WTC11 (cell line): ENCODE measurements around the gene CPXM2. TPM values are rescaled to one million over a fixed set of nuclear protein-coding genes. Genes with fewer than 3 reads are reported as not detected.

ENCODE experiments used
- ATAC-seq: fragments of 200-7000 bp; cut with Tn5 transposase; 2 replicates; pipeline ENCODE4 v1.10.0; 2021; ENCODE audit warnings: mild to moderate bottlenecking, moderate library complexity
- CTCF ChIA-PET: fragments of 300-600 bp; sonication (Branson Sonifier 250); formaldehyde crosslinking; loops from one replicate; lab custom pipeline; 2021; ENCODE audit warnings: antibody characterized with exemption; lab: Charles Lee
- POLR2A ChIA-PET: fragments of 350-600 bp; sonication (Branson Sonifier 250); formaldehyde crosslinking; loops from one replicate; lab custom pipeline; 2021; ENCODE audit warnings: antibody characterized with exemption; lab: Charles Lee
- DNase-seq: peaks from one replicate; pipeline ENCODE4 v3.0.0; 2021; ENCODE audit warnings: low spot score
- H3K27ac Mint-ChIP-seq: 2 replicates; pipeline ENCODE4 v1.8.0; 2021; ENCODE audit warnings: mixed read lengths
- H3K27me3 Mint-ChIP-seq: 2 replicates; pipeline ENCODE4 v1.8.0; 2021; ENCODE audit warnings: low read depth, mild to moderate bottlenecking, moderate library complexity, mixed read lengths
- H3K36me3 Mint-ChIP-seq: 2 replicates; pipeline ENCODE4 v1.8.0; 2021; ENCODE audit warnings: mixed read lengths
- H3K4me1 Mint-ChIP-seq: 2 replicates; pipeline ENCODE4 v1.8.0; 2022; ENCODE audit warnings: mixed read lengths
- H3K4me3 Mint-ChIP-seq: 2 replicates; pipeline ENCODE4 v1.8.0; 2021; ENCODE audit warnings: mild to moderate bottlenecking, moderate library complexity, mixed read lengths
- H3K9me3 Mint-ChIP-seq: 2 replicates; pipeline ENCODE4 v1.8.0; 2021; ENCODE audit warnings: mixed read lengths
- AFF4 ChIP-seq: sonication (generic); formaldehyde crosslinking; IDR thresholded peaks from 2 replicates; pipeline ENCODE4 v1.8.1; 2023; ENCODE audit warnings: mild to moderate bottlenecking, missing genetic modification reagents, borderline replicate concordance
- AR ChIP-seq: fragments of 250-450 bp; sonication (Bioruptor Pico); IDR thresholded peaks from 2 replicates; pipeline ENCODE4 v1.9.0; 2021; ENCODE audit warnings: mild to moderate bottlenecking
- CBFB ChIP-seq: sonication (generic); formaldehyde crosslinking; IDR thresholded peaks from 2 replicates; pipeline ENCODE4 v1.8.1; 2022; ENCODE audit warnings: mild to moderate bottlenecking, low read depth, missing genetic modification reagents
- E2F4 ChIP-seq: sonication (generic); formaldehyde crosslinking; IDR thresholded peaks from 2 replicates; pipeline ENCODE4 v1.8.1; 2022; ENCODE audit warnings: low read depth, mild to moderate bottlenecking, moderate library complexity, missing genetic modification reagents, borderline replicate concordance
- IRF2 ChIP-seq: sonication (generic); formaldehyde crosslinking; IDR thresholded peaks from 2 replicates; pipeline ENCODE4 v1.8.0; 2022; ENCODE audit warnings: low read depth, missing genetic modification reagents, borderline replicate concordance
- KAT7 ChIP-seq: sonication (generic); formaldehyde crosslinking; IDR thresholded peaks from 2 replicates; pipeline ENCODE4 v1.8.1; 2023; ENCODE audit warnings: missing genetic modification reagents, mild to moderate bottlenecking, borderline replicate concordance
- MAX ChIP-seq: sonication (generic); formaldehyde crosslinking; IDR thresholded peaks from 2 replicates; pipeline ENCODE4 v1.8.0; 2022; ENCODE audit warnings: mild to moderate bottlenecking, missing genetic modification reagents
- MYBL2 ChIP-seq: sonication (generic); formaldehyde crosslinking; IDR thresholded peaks from 2 replicates; pipeline ENCODE4 v1.8.1; 2023; ENCODE audit warnings: mild to moderate bottlenecking, moderate library complexity, missing genetic modification reagents
- NFYB ChIP-seq: sonication (generic); formaldehyde crosslinking; conservative IDR thresholded peaks from 2 replicates; pipeline ENCODE4 v1.8.0; 2022; ENCODE audit warnings: low read depth, missing genetic modification reagents
- NR1H2 ChIP-seq: sonication (generic); formaldehyde crosslinking; IDR thresholded peaks from 2 replicates; pipeline ENCODE4 v1.9.0; 2021; ENCODE audit warnings: mild to moderate bottlenecking, moderate library complexity, missing genetic modification reagents
- RELA ChIP-seq: sonication (generic); formaldehyde crosslinking; IDR thresholded peaks from 2 replicates; pipeline ENCODE4 v1.8.1; 2022; ENCODE audit warnings: missing genetic modification reagents, mild to moderate bottlenecking, borderline replicate concordance
- SP1 ChIP-seq: sonication (generic); formaldehyde crosslinking; conservative IDR thresholded peaks from 2 replicates; pipeline ENCODE4 v1.8.1; 2022; ENCODE audit warnings: missing genetic modification reagents
- total RNA-seq: library from RNA; stranded (reverse); gene quantifications from 3 replicates; pipeline ENCODE4 v1.2.3, GENCODE V29; 2021
- TF ChIP-seq, protein P1 (sequence below): fragments of 250-450 bp; sonication (Bioruptor Pico); IDR thresholded peaks from 2 replicates; pipeline ENCODE4 v1.9.0; 2021; ENCODE audit warnings: mild to moderate bottlenecking, borderline replicate concordance

CPXM2 gene
- total RNA-seq, 1 experiment from 2014 or later: 3.4 TPM

- no peak for TF ChIP-seq AR (CRISPR knock-in tag)
- TF ChIP-seq, protein P1, sequence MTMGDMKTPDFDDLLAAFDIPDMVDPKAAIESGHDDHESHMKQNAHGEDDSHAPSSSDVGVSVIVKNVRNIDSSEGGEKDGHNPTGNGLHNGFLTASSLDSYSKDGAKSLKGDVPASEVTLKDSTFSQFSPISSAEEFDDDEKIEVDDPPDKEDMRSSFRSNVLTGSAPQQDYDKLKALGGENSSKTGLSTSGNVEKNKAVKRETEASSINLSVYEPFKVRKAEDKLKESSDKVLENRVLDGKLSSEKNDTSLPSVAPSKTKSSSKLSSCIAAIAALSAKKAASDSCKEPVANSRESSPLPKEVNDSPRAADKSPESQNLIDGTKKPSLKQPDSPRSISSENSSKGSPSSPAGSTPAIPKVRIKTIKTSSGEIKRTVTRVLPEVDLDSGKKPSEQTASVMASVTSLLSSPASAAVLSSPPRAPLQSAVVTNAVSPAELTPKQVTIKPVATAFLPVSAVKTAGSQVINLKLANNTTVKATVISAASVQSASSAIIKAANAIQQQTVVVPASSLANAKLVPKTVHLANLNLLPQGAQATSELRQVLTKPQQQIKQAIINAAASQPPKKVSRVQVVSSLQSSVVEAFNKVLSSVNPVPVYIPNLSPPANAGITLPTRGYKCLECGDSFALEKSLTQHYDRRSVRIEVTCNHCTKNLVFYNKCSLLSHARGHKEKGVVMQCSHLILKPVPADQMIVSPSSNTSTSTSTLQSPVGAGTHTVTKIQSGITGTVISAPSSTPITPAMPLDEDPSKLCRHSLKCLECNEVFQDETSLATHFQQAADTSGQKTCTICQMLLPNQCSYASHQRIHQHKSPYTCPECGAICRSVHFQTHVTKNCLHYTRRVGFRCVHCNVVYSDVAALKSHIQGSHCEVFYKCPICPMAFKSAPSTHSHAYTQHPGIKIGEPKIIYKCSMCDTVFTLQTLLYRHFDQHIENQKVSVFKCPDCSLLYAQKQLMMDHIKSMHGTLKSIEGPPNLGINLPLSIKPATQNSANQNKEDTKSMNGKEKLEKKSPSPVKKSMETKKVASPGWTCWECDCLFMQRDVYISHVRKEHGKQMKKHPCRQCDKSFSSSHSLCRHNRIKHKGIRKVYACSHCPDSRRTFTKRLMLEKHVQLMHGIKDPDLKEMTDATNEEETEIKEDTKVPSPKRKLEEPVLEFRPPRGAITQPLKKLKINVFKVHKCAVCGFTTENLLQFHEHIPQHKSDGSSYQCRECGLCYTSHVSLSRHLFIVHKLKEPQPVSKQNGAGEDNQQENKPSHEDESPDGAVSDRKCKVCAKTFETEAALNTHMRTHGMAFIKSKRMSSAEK: no peak
Observed at GRCh38 chr10:123938890-123939289, 47.3 kb upstream of the CPXM2 start (continued).

DNA sequence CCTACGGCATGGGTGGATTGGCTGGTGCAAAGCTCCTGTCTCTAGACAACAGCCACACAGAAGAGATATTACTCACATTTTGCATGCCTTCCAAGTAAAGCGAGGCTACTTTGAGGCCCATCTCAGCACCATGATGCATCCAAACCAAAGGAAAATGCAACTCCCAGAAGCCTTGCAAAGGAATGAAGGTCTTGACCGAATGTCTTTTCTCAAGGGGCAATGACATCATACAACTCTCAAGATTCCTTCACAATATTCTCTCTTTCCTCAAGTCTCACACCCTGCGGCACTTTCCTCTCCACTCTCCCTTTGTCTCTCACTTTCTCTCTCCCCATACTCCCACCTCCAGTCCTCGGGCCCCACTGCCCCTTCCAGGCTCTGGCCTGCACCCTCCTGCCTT is 44.8 kb upstream of the CPXM2 start:
- Mint-ChIP-seq H3K27ac (no peak overlapping the region), H3K9me3 (peaks cover 46% of the 10 kb centered on the region), H3K4me3 (no peak overlapping the region), H3K27me3 (peaks cover 8% of the 10 kb centered on the region; the same call in 1 of the 2 replicates), H3K4me1 (0 out of 2 replicates have a peak, but pooled peaks cover 4% of the 10 kb centered on the region), H3K36me3 (peaks cover 12% of the 10 kb centered on the region)
- no peak for DNase-seq
- ChIA-PET CTCF (no interaction called here), POLR2A (no interaction called here)
- no peak for ATAC-seq
- TF ChIP-seq KAT7 (CRISPR knock-in tag) (no peak), CBFB (CRISPR knock-in tag) (no peak), NR1H2 (CRISPR knock-in tag) (no peak)

- Mint-ChIP-seq H3K27ac (no peak overlapping the region), H3K27me3 (peaks cover 12% of the 10 kb centered on the region; the same call in 1 of the 2 replicates), H3K4me1 (0 out of 2 replicates have a peak, but pooled peaks cover 4% of the 10 kb centered on the region), H3K36me3 (peaks cover 20% of the 10 kb centered on the region), H3K4me3 (no peak overlapping the region), H3K9me3 (peaks cover 53% of the 10 kb centered on the region)
- no peak for ATAC-seq
- DNase-seq: no peak
- ChIA-PET POLR2A (no interaction called here), CTCF (no interaction called here)
- TF ChIP-seq IRF2 (CRISPR knock-in tag) (no peak), MYBL2 (CRISPR knock-in tag) (no peak)
Observed at GRCh38 chr10:123935680-123936079, 44.1 kb upstream of the CPXM2 start.

DNA sequence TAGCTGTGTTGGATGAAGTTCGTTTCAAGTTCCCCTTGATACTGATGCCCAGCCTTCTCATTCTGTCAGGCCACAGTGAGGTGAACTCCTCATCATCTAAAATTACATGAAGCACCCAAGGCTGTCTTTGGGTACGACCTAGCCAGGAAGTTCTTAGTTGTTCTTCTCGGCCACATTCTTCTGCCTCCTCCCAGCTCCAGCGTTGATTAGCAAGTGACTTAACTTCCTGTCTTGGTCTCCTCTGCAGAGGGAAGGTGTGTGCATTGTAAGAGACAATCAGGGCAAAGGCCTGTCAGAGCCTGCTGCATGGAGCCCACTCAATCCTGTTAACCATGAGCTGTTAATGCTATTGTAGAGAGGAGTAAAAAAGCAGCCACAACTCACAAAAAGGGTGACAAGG is 43.2 kb upstream of the CPXM2 start:
- ChIA-PET CTCF (no interaction called here), POLR2A (no interaction called here)
- Mint-ChIP-seq H3K4me3 (no peak overlapping the region), H3K27me3 (peaks cover 12% of the 10 kb centered on the region; the same call in 1 of the 2 replicates), H3K27ac (no peak overlapping the region), H3K4me1 (0 out of 2 replicates have a peak, but pooled peaks cover 4% of the 10 kb centered on the region), H3K36me3 (peaks cover 24% of the 10 kb centered on the region), H3K9me3 (peaks cover 62% of the 10 kb centered on the region)
- ATAC-seq (no peak), DNase-seq (no peak)
- TF ChIP-seq RELA (no peak), NFYB (CRISPR knock-in tag) (no peak), MAX (CRISPR knock-in tag) (no peak), MYBL2 (CRISPR knock-in tag) (no peak), SP1 (CRISPR knock-in tag) (no peak), AR (CRISPR knock-in tag) (no peak), AFF4 (CRISPR knock-in tag) (no peak), E2F4 (CRISPR knock-in tag) (no peak)
